ENCODE data around the gene SNAI3. TPM values are rescaled to one million over a fixed set of nuclear protein-coding genes. Genes with fewer than 3 reads are reported as not detected.

Gene SNAI3
- total and polyA plus RNA-seq, 9 of the 15 experiments (the other 6 are each of a cell fraction or from before 2014, with no cell fraction given): 0.04 to 4.1 (median 0.80) TPM; not detected in 1

- TF ChIP-seq DLX4 (CRISPR knock-in tag; IDR thresholded peaks at IDR 0.05) (no peak), ZBTB7A (IDR thresholded peaks at IDR 0.05; ENCODE audit: borderline replicate concordance, control insufficient read depth, low read depth, low read length) (peak; percentile 25; the same call in 1 of the 2 replicates), TFAP4 (CRISPR knock-in tag; IDR thresholded peaks at IDR 0.05; ENCODE audit: borderline replicate concordance) (peak; percentile 85), GMEB1 (CRISPR knock-in tag; IDR thresholded peaks at IDR 0.05) (no peak), HES1 (IDR thresholded peaks at IDR 0.05; ENCODE audit: low read depth) (no peak), ZNF224 (CRISPR knock-in tag; IDR thresholded peaks at IDR 0.05) (no peak), SMARCB1 (IDR thresholded peaks at IDR 0.05; ENCODE audit: insufficient read length, low read depth) (no peak), SIN3A (IDR thresholded peaks at IDR 0.05; ENCODE audit: borderline replicate concordance in 2 of 2, control insufficient read depth in 1 of 2, low read depth in 2 of 2, low read length in 2 of 2) (no peak), MTA2 (IDR thresholded peaks at IDR 0.05; ENCODE audit: low read depth) (no peak), MCM7 (IDR thresholded peaks at IDR 0.05) (no peak), NCOA1 (IDR thresholded peaks at IDR 0.05; ENCODE audit: low read depth) (no peak), ZFX (CRISPR knock-in tag; IDR thresholded peaks at IDR 0.05) (0 out of 2 replicates have a peak, but pooled peaks have one; percentile 4), ARHGAP35 (IDR thresholded peaks at IDR 0.05; ENCODE audit: partially characterized antibody) (no peak), CBX5 (IDR thresholded peaks at IDR 0.05; ENCODE audit: borderline replicate concordance, low read depth) (no peak), CREM (IDR thresholded peaks at IDR 0.05; ENCODE audit: low read depth) (peak; percentile 28; the same call in 1 of the 2 replicates), CTCF (IDR thresholded peaks at IDR 0.05 in 2 of 3, conservative IDR thresholded peaks at IDR 0.05 in 1 of 3; ENCODE audit: insufficient read depth in 2 of 3, low read depth in 1 of 3, low read length in 3 of 3) (peak; percentile 57 to 67 (median 59); a peak in 4 of 6 replicates), JUNB (CRISPR knock-in tag; conservative IDR thresholded peaks at IDR 0.05) (no peak), CBX1 (IDR thresholded peaks at IDR 0.05; ENCODE audit: low read depth) (0 out of 2 replicates have a peak, but pooled peaks have one; percentile 45), RAD21 (CRISPR knock-in tag; conservative IDR thresholded peaks at IDR 0.05 in 1 of 2, IDR thresholded peaks at IDR 0.05 in 1 of 2) (peak in 1 of 2 experiments; percentile 58; a peak in 1 of 4 replicates), HDAC1 (IDR thresholded peaks at IDR 0.05) (no peak), SMARCA4 (IDR thresholded peaks at IDR 0.05) (no peak), SREBF1 (IDR thresholded peaks at IDR 0.05; ENCODE audit: borderline replicate concordance, low read depth, low read length) (no peak)
Observed at GRCh38 chr16:88633684-88634140, 52.6 kb downstream of the SNAI3 start (continued).

Measured in K562 (cell line).